GM18867 (cell line): ENCODE measurements around the gene ALDOB.

Source experiments
- ATAC-seq: cut with Tn5 transposase; IDR thresholded peaks from one replicate; pipeline ENCODE4 v1.9.1; 2021; ENCODE audit warnings: mild to moderate bottlenecking, moderate library complexity; ENCODE audit not compliant: unreplicated experiment

The ALDOB gene

GRCh38 chr9:101435601-101436079, at the start of gene ALDOB:
Gene ALDOB, minus strand, starts transcription at chr9:101435774. Its CDS starts 4,887 bp downstream, at chr9:101430887.
- no peak for ATAC-seq

- no peak for ATAC-seq
These were observed 48.5 kb upstream of the ALDOB start for GRCh38 chr9:101484046-101484445.

- ATAC-seq = no peak
These were observed 45.7 kb upstream of the ALDOB start for GRCh38 chr9:101481261-101481660.

GRCh38 chr9:101480386-101480785, 44.8 kb upstream of the ALDOB start:
- no peak for ATAC-seq

GRCh38 chr9:101479338-101480030, 43.9 kb upstream of the ALDOB start:
- no peak for ATAC-seq

GRCh38 chr9:101478906-101479305, 43.3 kb upstream of the ALDOB start:
- ATAC-seq = no peak

- no peak for ATAC-seq
These were observed 42.9 kb upstream of the ALDOB start for GRCh38 chr9:101478444-101478843.

GRCh38 chr9:101477736-101478135, 42.2 kb upstream of the ALDOB start:
- ATAC-seq = no peak

GRCh38 chr9:101477214-101477613, 41.6 kb upstream of the ALDOB start:
- no peak for ATAC-seq

- ATAC-seq = no peak
These were observed 41.1 kb upstream of the ALDOB start for GRCh38 chr9:101476576-101477208.

GRCh38 chr9:101472891-101473290, 37.3 kb upstream of the ALDOB start:
- no peak for ATAC-seq

- ATAC-seq = no peak
These were observed 35.4 kb upstream of the ALDOB start for GRCh38 chr9:101470929-101471328.

GRCh38 chr9:101470021-101470420, 34.4 kb upstream of the ALDOB start:
- ATAC-seq = no peak

GRCh38 chr9:101469026-101469425, 33.5 kb upstream of the ALDOB start:
- ATAC-seq = no peak

GRCh38 chr9:101468116-101468515, 32.5 kb upstream of the ALDOB start:
- no peak for ATAC-seq

GRCh38 chr9:101467690-101468089, 32.1 kb upstream of the ALDOB start:
- no peak for ATAC-seq

- no peak for ATAC-seq
These were observed 31.3 kb upstream of the ALDOB start for GRCh38 chr9:101466863-101467262.

GRCh38 chr9:101465326-101465915, 29.8 kb upstream of the ALDOB start:
- no peak for ATAC-seq

- peak; percentile 48 for ATAC-seq
These were observed 27.8 kb upstream of the ALDOB start for GRCh38 chr9:101463397-101463796.

- no peak for ATAC-seq
These were observed 27.0 kb upstream of the ALDOB start for GRCh38 chr9:101462558-101462957.

GRCh38 chr9:101460965-101461364, 25.4 kb upstream of the ALDOB start:
- no peak for ATAC-seq
